ENCODE measurements around the gene ACACB.

- TF ChIP-seq POLR2A (IDR thresholded peaks at IDR 0.05) (no peak), CTCF (IDR thresholded peaks at IDR 0.05) (no peak)
These were observed 23.4 kb downstream of the ACACB start for GRCh38 chr12:109139791-109140190.

Data from heart left ventricle (tissue), 13 donors.